Chondrocyte (in vitro differentiated cells): ENCODE measurements around the gene WDR41. TPM values are rescaled to one million over a fixed set of nuclear protein-coding genes. Genes with fewer than 3 reads are reported as not detected.

Experiments
- DNase-seq: peaks from one replicate; pipeline ENCODE4 v3.0.0; 2021; ENCODE audit warnings: mixed read lengths, low spot score
- H3K27ac Mint-ChIP-seq: one replicate; pipeline ENCODE4 v1.8.0; 2021; ENCODE audit warnings: mild to moderate bottlenecking, moderate library complexity, mixed read lengths; ENCODE audit not compliant: unreplicated experiment
- H3K27me3 Mint-ChIP-seq: 2 replicates; pipeline ENCODE4 v1.8.0; 2021; ENCODE audit warnings: low read depth, mixed read lengths
- H3K36me3 Mint-ChIP-seq: 2 replicates; pipeline ENCODE4 v1.8.0; 2021; ENCODE audit warnings: low read depth, mixed read lengths
- H3K4me1 Mint-ChIP-seq: 2 replicates; pipeline ENCODE4 v1.8.0; 2021; ENCODE audit warnings: low read depth, mild to moderate bottlenecking, mixed read lengths
- H3K4me3 Mint-ChIP-seq: one replicate; pipeline ENCODE4 v1.8.0; 2021; ENCODE audit warnings: mild to moderate bottlenecking, moderate library complexity, mixed read lengths; ENCODE audit not compliant: unreplicated experiment
- H3K9me3 Mint-ChIP-seq: 2 replicates; pipeline ENCODE4 v1.8.0; 2021; ENCODE audit warnings: low read depth, mixed read lengths
- total RNA-seq: library from RNA; stranded (reverse); gene quantifications from 3 replicates; pipeline ENCODE4 v1.2.1, GENCODE V29; 2021
- TF ChIP-seq, protein P1 (sequence below): fragments of 200-600 bp; sonication (generic); IDR thresholded peaks from 2 replicates; pipeline ENCODE4 v1.5.0; 2021; ENCODE audit warnings: antibody characterized with exemption, mild to moderate bottlenecking, moderate library complexity

WDR41 gene
- total RNA-seq, 1 donor from 2014 or later, result 124 TPM

DNA sequence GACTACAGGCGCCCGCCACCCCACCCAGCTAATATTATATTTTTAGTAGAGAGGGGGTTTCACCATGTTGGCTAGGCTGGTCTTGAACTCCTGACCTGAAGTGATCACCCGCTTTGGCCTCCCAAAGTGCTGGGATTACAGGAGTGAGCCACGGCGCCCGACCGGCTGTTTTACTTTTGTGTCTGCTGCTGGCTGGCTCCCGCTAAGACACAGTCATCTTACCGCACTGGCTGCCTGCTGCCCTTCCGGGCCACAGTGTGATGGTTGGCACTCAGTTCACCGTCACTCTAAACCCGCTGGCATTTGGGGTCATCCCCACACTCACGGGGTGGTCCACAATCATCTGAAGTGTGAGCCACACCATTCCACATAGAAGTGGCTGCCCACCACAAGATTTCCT lies 93.7 kb downstream of the WDR41 start:
- H3K4me3 Mint-ChIP-seq, result no peak overlapping the region
- TF ChIP-seq, protein P1, sequence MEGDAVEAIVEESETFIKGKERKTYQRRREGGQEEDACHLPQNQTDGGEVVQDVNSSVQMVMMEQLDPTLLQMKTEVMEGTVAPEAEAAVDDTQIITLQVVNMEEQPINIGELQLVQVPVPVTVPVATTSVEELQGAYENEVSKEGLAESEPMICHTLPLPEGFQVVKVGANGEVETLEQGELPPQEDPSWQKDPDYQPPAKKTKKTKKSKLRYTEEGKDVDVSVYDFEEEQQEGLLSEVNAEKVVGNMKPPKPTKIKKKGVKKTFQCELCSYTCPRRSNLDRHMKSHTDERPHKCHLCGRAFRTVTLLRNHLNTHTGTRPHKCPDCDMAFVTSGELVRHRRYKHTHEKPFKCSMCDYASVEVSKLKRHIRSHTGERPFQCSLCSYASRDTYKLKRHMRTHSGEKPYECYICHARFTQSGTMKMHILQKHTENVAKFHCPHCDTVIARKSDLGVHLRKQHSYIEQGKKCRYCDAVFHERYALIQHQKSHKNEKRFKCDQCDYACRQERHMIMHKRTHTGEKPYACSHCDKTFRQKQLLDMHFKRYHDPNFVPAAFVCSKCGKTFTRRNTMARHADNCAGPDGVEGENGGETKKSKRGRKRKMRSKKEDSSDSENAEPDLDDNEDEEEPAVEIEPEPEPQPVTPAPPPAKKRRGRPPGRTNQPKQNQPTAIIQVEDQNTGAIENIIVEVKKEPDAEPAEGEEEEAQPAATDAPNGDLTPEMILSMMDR, result no peak
- H3K4me1 Mint-ChIP-seq, result peaks cover 33% of the 10 kb centered on the region
- H3K27ac Mint-ChIP-seq, result peak overlapping the region; percentile 36
- H3K27me3 Mint-ChIP-seq, result no peaks in the 10 kb centered on the region
- H3K36me3 Mint-ChIP-seq, result no peaks in the 10 kb centered on the region
- no peaks in the 10 kb centered on the region for H3K9me3 Mint-ChIP-seq
- DNase-seq, result no peak

DNA sequence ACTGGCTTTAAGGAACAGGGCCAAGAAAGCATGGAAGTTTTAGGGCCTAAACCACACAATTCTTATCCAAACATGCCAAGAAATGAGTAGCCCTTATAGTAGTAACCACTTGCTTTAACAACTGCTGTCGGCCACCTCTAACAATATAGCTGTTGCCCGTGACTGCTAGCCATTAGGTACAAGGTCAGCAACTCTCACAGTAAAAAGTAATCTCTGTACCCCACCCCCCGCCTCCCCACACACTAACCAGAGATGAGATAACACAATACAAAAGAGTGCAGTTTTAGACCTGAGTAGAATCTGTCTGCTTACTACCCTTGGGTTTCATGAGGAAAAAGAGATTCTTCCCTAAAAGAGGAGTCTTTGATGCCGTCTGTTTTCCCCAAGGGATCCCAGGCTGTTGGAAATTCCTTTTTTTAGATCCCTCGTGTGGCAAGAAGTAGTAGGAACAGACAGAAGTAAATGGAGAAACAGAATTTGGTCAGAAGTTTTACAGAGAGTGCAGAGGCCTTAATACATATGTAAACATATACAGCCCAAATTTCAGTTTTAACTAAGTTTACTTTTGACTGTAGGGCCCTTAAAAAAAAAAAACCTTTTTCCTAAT lies 94.3 kb downstream of the WDR41 start:
- H3K9me3 Mint-ChIP-seq, result no peaks in the 10 kb centered on the region
- no peaks in the 10 kb centered on the region for H3K27me3 Mint-ChIP-seq
- no peak overlapping the region for H3K4me3 Mint-ChIP-seq
- H3K27ac Mint-ChIP-seq, result peak overlapping the region; percentile 15
- no peak for DNase-seq
- TF ChIP-seq, protein P1, result peak; percentile 58
- H3K36me3 Mint-ChIP-seq, result no peaks in the 10 kb centered on the region
- peaks cover 29% of the 10 kb centered on the region for H3K4me1 Mint-ChIP-seq

DNA sequence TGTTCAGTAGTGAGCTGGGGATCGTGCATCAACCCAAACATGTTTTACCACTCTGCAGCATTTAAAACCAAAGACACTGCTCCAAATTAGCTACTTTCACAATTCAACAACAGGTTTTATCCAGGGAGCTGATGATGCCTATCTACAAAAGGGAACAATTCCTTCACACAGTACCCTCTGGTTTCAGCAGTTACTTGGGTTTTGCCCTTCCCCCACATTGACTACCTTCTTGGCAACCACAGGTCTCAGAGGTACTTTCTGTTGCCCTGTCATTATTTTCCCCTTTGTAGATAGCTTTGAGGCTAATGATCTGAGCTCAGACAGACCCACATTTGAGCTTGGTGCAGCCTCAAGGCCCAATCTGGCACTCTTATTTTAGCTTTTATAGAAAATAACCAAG lies 96.1 kb downstream of the WDR41 start:
- no peak for DNase-seq
- Mint-ChIP-seq H3K4me1 (peaks cover 26% of the 10 kb centered on the region), H3K36me3 (no peaks in the 10 kb centered on the region), H3K27me3 (no peaks in the 10 kb centered on the region), H3K4me3 (no peak overlapping the region), H3K9me3 (no peaks in the 10 kb centered on the region), H3K27ac (no peak overlapping the region)
- TF ChIP-seq, protein P1, result no peak

DNA sequence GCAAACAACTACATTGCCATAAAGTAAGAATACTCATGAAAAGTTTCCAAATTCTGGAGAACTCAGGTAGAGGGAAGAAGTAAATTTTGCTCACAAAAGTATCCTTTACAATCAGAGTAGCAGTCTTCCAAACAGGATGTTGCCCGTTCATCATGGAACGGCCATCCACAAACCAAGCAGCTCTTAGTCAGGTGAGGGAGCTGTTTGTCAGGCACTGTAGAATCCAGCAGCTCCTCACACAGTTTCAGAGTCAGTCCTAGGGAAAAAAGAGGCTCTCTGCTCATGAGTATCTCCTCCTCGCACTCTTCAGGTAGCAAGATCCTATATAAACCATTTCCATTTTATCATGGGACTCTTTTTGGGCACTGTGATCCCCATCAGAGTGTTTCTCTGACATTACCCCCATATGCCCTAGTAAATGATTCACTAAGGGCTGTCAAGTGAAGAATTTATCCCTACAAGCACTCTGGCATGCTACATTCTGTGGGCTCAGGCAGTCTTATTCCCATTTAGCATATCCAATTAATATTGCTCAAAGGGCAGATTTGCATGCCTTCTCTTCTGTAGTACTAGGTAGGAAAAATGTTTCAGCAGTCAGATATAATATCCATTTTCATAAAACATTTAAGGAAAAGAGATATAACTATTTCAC lies 97.9 kb downstream of the WDR41 start:
- H3K27ac Mint-ChIP-seq, result no peak overlapping the region
- no peaks in the 10 kb centered on the region for H3K36me3 Mint-ChIP-seq
- no peaks in the 10 kb centered on the region for H3K27me3 Mint-ChIP-seq
- H3K4me1 Mint-ChIP-seq, result peaks cover 19% of the 10 kb centered on the region
- TF ChIP-seq, protein P1, result no peak
- no peak for DNase-seq
- no peak overlapping the region for H3K4me3 Mint-ChIP-seq
- no peaks in the 10 kb centered on the region for H3K9me3 Mint-ChIP-seq

DNA sequence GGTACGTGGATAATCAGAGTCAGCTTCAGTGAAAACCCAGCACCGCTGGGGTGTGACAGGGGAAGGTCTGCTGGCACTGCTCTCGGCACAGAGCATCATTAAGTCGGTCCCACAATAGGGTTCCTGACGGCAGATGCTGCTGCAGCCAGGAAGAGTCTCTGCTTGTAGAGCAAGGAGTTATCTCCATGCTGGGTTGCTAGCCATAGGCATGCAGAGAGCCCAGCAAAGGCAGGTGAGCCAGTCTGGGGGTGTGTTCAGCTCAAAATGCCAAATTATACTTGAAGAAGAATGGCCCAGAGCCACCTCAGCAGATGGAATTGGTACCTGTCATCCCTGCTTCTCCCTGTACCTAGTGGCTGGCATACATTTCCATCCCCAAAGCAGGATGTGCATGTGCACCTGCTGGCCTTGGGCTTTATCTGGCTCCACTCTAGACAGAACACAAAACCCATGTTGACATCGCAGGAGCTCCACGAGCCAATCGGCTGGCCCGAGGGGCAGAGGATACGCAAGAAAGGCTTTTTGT lies 100.8 kb downstream of the WDR41 start:
- Mint-ChIP-seq H3K9me3 (no peaks in the 10 kb centered on the region), H3K4me1 (peaks cover 6% of the 10 kb centered on the region), H3K27ac (no peak overlapping the region), H3K27me3 (no peaks in the 10 kb centered on the region), H3K4me3 (no peak overlapping the region), H3K36me3 (no peaks in the 10 kb centered on the region)
- DNase-seq, result no peak
- TF ChIP-seq, protein P1, result no peak
